GM12878 (cell line): Measurements from ENCODE around the gene CBLN1. TPM values are rescaled to one million over a fixed set of nuclear protein-coding genes. Genes with fewer than 3 reads are reported as not detected.

Experiments used
- ATAC-seq: fragments of 200-7000 bp; cut with Tn5 transposase; 3 replicates; pipeline ENCODE4 v1.9.1; 2020; ENCODE audit warnings: mild to moderate bottlenecking, moderate library complexity
- BruUV-seq: library from RNA; stranded (reverse); fragments of 400-500 nt; replicated peaks from 2 replicates; lab custom pipeline; 2021; lab: Mats Ljungman, UMichigan
- CTCF ChIA-PET: fragments of 300-600 bp; sonication (Branson Sonifier 250); formaldehyde crosslinking; extraction: SDS; loops from one replicate; lab custom pipeline; 2021; ENCODE audit warnings: inconsistent platforms; lab: Yijun Ruan, JAX
- POLR2A ChIA-PET: fragments of 350-600 bp; formaldehyde crosslinking; extraction: SDS; loops from one replicate; lab custom pipeline; 2021; ENCODE audit warnings: inconsistent platforms; lab: Charles Lee
- RAD21 ChIA-PET: fragments of 300-600 bp; sonication (Branson Sonifier 250); formaldehyde crosslinking; loops from one replicate; lab custom pipeline; 2023; ENCODE audit warnings: antibody characterized with exemption; ENCODE audit not compliant: unreplicated experiment; lab: Charles Lee
- SMC1A ChIA-PET: fragments of 300-600 bp; sonication (Branson Sonifier 250); formaldehyde crosslinking; loops from one replicate; lab custom pipeline; 2023; ENCODE audit not compliant: unreplicated experiment, uncharacterized antibody; lab: Charles Lee
- DNase-seq: peaks from one replicate; pipeline ENCODE4 v3.0.0-alpha.2; 2011; ENCODE audit warnings: low read depth, low spot score
- FAIRE-seq: peaks from 3 replicates; lab custom pipeline; 2011; peaks lifted over from hg19 to GRCh38; lab: Jason Lieb, UNC
- H2AFZ ChIP-seq: 2 replicates; pipeline ENCODE4 v1.6.0; 2011; ENCODE audit warnings: low read depth, low read length, control low read depth; ENCODE audit not compliant: control insufficient read depth
- H3K27ac ChIP-seq: 2 replicates; pipeline ENCODE4 v1.5.1; 2011; ENCODE audit warnings: control low read depth; ENCODE audit not compliant: control insufficient read depth, insufficient read depth
- H3K27me3 ChIP-seq, 2 experiments: replicated peaks in 1 of 2; 2 replicates each; pipeline versions ENCODE4 v1.6.0 to v1.6.1; 2011; ENCODE audit warnings: low read length in 1 of 2; ENCODE audit not compliant: control insufficient read depth in 2 of 2, insufficient read depth in 2 of 2
- H3K36me3 ChIP-seq, 2 experiments: 2 replicates each; pipeline ENCODE4 v1.5.1; 2011; ENCODE audit warnings: low read length in 1 of 2; ENCODE audit not compliant: control insufficient read depth in 2 of 2, insufficient read depth in 2 of 2
- H3K4me1 ChIP-seq: 2 replicates; pipeline ENCODE4 v1.6.1; 2011; ENCODE audit warnings: mild to moderate bottlenecking, low read length, moderate library complexity, mixed read lengths; ENCODE audit not compliant: control insufficient read depth, insufficient read depth
- H3K4me2 ChIP-seq: 2 replicates; pipeline ENCODE4 v1.6.0; 2011; ENCODE audit warnings: control low read depth; ENCODE audit not compliant: control insufficient read depth, insufficient read depth
- H3K4me3 ChIP-seq: fragments of 200-600 bp; sonication (generic); 2 replicates; pipeline ENCODE4 v1.5.1; 2016
- H3K79me2 ChIP-seq: 2 replicates; pipeline ENCODE4 v1.6.0; 2011; ENCODE audit warnings: low read length; ENCODE audit not compliant: control insufficient read depth, insufficient read depth
- H3K9ac ChIP-seq: 2 replicates; pipeline ENCODE4 v1.8.0; 2011; ENCODE audit warnings: low read length, control low read depth, mixed read lengths; ENCODE audit not compliant: control insufficient read depth, insufficient read depth
- H3K9me3 ChIP-seq: replicated peaks from 3 replicates; pipeline ENCODE4 v1.5.1; 2011; ENCODE audit warnings: mild to moderate bottlenecking, low read length; ENCODE audit not compliant: control insufficient read depth, insufficient read depth
- H4K20me1 ChIP-seq: 2 replicates; pipeline ENCODE4 v1.6.0; 2011; ENCODE audit not compliant: control insufficient read depth, insufficient read depth
- BACH1 ChIP-seq: fragments of 450-650 bp; IDR thresholded peaks from 2 replicates; pipeline ENCODE4 v1.6.1; 2017; ENCODE audit warnings: mild to moderate bottlenecking, borderline replicate concordance
- BCL11A ChIP-seq: IDR thresholded peaks from 2 replicates; pipeline ENCODE4 v1.6.1; 2011; ENCODE audit warnings: low read depth, low read length
- CEBPZ ChIP-seq: fragments of 150-350 bp; IDR thresholded peaks from 2 replicates; pipeline ENCODE4 v1.6.1; 2016; ENCODE audit warnings: low read depth, low read length
- CREB1 ChIP-seq: IDR thresholded peaks from 2 replicates; pipeline ENCODE4 v1.6.1; 2012; ENCODE audit warnings: low read depth, mild to moderate bottlenecking, inconsistent platforms
- EED ChIP-seq: sonication (generic); IDR thresholded peaks from 2 replicates; pipeline ENCODE4 v1.6.1; 2016; ENCODE audit warnings: antibody characterized with exemption, low read depth
- ETV6 ChIP-seq, 2 experiments: fragments of 450-650 bp in 1 of 2; IDR thresholded peaks in 1 of 2; conservative IDR thresholded peaks in 1 of 2; 2 replicates each; pipeline ENCODE4 v1.6.1; 2014; ENCODE audit warnings: antibody characterized with exemption in 1 of 2, borderline replicate concordance in 1 of 2, low read depth in 1 of 2, mild to moderate bottlenecking in 1 of 2, moderate library complexity in 1 of 2
- HCFC1 ChIP-seq: fragments of 150-350 bp; IDR thresholded peaks from 2 replicates; pipeline ENCODE4 v1.6.1; 2014; ENCODE audit warnings: low read length
- IKZF2 ChIP-seq, 2 experiments: fragments of 450-650 bp; IDR thresholded peaks; 2 replicates each; pipeline ENCODE4 v1.6.1; 2017; ENCODE audit warnings: mild to moderate bottlenecking in 2 of 2, moderate library complexity in 2 of 2
- IRF4 ChIP-seq: IDR thresholded peaks from 2 replicates; pipeline ENCODE4 v1.6.1; 2011; ENCODE audit warnings: low read depth, low read length
- POU2F2 ChIP-seq: IDR thresholded peaks from 3 replicates; pipeline ENCODE4 v1.6.1; 2011; ENCODE audit warnings: low read depth, mild to moderate bottlenecking, low read length, borderline replicate concordance
- TAF1 ChIP-seq: IDR thresholded peaks from 2 replicates; pipeline ENCODE4 v1.6.1; 2011; ENCODE audit warnings: mild to moderate bottlenecking, low read depth, low read length, borderline replicate concordance
- WGBS: methylation state at CpG from one replicate; pipeline ENCODE4 v1.1.6; 2016; ENCODE audit warnings: low lambda C conversion rate; ENCODE audit not compliant: insufficient replicate concordance, insufficient coverage; ENCODE audit errors: missing lambda C conversion rate; 5-methylcytosine and 5-hydroxymethylcytosine counted together
- in situ Hi-C: fragments of 300-500 bp; cut with MboI; formaldehyde crosslinking; loops from 9 replicates; pipeline ENCODE4 v1.14.3; 2018; ENCODE audit warnings: mixed read lengths
- intact Hi-C: fragments of 100-400 bp; cut with micrococcal nuclease; formaldehyde crosslinking; loops from one replicate; pipeline ENCODE4 v1.14.2; 2022; ENCODE audit not compliant: unreplicated experiment
- polyA plus RNA-seq, 11 experiments: library from polyadenylated mRNA; depleted of rRNA in 4 of 11; unstranded in 6 of 11; stranded (reverse) in 5 of 11; fragments of >200 nt; fragmentation: Nextera tagmentation in 4 of 11; fragmentation: Illumina TruSeq in 1 of 11; extraction: Ambion mirVana in 4 of 11; extraction: Trizol in 1 of 11; gene quantifications; 1 replicate in 1 of 11; 2 replicates in 10 of 11; pipeline versions ENCODE4 v1.2.1 to v1.2.3, GENCODE V29; 2011 to 2016; ENCODE audit warnings: inconsistent platforms in 2 of 11, missing spikeins in 2 of 11, low read depth in 1 of 11
- total RNA-seq, 4 experiments: library from RNA; depleted of rRNA in 3 of 4; stranded (reverse); fragments of >200 nt in 3 of 4; fragmentation: Illumina TruSeq in 1 of 4; extraction: Trizol in 1 of 4; gene quantifications; 2 replicates each; pipeline versions ENCODE4 v1.2.1 to v1.2.3, GENCODE V29; 2013 to 2021

Gene CBLN1
- total and polyA plus RNA-seq, 10 of the 15 experiments (the other 5 are each of a cell fraction or from before 2014, with no cell fraction given) = not detected

DNA sequence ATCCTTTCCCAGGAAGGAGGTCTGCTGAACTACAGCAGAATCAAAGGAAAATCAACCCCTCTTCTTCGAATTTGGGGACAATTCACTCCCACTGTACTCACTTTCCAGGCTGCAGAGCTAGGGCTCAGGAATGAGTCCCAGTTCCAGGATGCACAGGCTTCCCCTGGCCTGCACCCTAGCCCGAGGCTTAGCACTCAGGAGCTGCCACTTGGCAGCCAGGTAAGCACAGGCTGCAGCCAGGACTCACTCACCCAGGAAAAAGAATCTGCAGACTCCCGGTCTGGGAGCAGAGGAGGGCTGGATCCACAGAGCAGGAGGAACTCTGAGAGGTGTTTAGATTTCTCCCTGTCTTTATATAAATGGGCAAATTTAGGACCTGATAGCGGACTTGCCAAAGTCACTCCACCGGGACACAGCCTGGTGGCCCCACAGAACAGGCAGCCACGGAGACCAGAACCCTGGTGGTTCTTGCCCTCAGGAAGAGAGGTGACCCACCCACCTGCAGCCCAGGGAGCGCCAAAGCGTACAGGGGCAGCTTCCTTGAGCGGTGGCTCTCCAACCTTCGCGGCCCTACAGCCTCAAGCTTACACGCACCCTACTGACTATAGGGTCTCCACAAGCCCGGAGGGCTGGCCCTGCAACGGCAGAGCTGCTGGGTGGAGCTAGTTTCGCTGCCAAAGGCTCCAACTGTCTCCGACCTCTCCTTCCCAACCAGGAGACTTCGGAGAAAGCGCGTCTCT is 4.8 kb downstream of the CBLN1 start:
- no peak for ATAC-seq

More for the DNA sequence above, 4.8 kb downstream of the CBLN1 start:
- Histone ChIP-seq H3K27ac (no peak overlapping the region), H4K20me1 (no peaks in the 10 kb centered on the region), H3K36me3 (no peaks in the 10 kb centered on the region), H3K4me3 (no peak overlapping the region), H3K4me2 (no peak overlapping the region), H3K79me2 (no peaks in the 10 kb centered on the region), H3K4me1 (no peaks in the 10 kb centered on the region), H2AFZ (no peak overlapping the region), H3K9me3 (no peaks in the 10 kb centered on the region; the same call in 2 of the 3 replicates), H3K27me3 (peaks cover 18 to 27% of the 10 kb centered on the region in 2 experiments), H3K9ac (no peak overlapping the region)
- RAD21 ChIA-PET = no interaction called here
- SMC1A ChIA-PET = no interaction called here
- POLR2A ChIA-PET = no interaction called here
- in situ Hi-C loops (no loop called here), intact Hi-C loops (no loop called here)
- CTCF ChIA-PET = no interaction called here
- no peak for FAIRE-seq
- BruUV-seq = no TSS peak
- DNase-seq = no peak
- WGBS = 22% methylated on average over 19 of the region's 19 CpGs
- TF ChIP-seq EED (no peak), CEBPZ (no peak), BCL11A (no peak), HCFC1 (no peak), POU2F2 (no peak), ETV6 (conservative IDR thresholded peaks at IDR 0.05 in 1 of 2, IDR thresholded peaks at IDR 0.05 in 1 of 2; ENCODE audit: borderline replicate concordance in 1 of 2, low read depth in 1 of 2) (no peak), BACH1 (no peak), IRF4 (no peak), CREB1 (no peak), IKZF2 (IDR thresholded peaks at IDR 0.05) (no peak), TAF1 (no peak)
- TF ChIP-seq, all 136 proteins: peak for 0
